ENCODE data around the gene ATXN2. TPM values are rescaled to one million over a fixed set of nuclear protein-coding genes. Genes with fewer than 3 reads are reported as not detected.
A peak's percentile ranks its signal among the peaks of the same experiment; 100 is the strongest.

The ATXN2 gene
- total RNA-seq, 1 experiment from 2014 or later = 56.3 TPM

- ATAC-seq (no peak), DNase-seq (ENCODE audit: low spot score) (no peak)
- H3K9me3 Mint-ChIP-seq = no peaks in the 10 kb centered on the region
- H3K27me3 Mint-ChIP-seq (ENCODE audit: low read depth) = no peaks in the 10 kb centered on the region
- ChIA-PET CTCF (interaction anchor here (0.5 to 6.0 kb wide), 50 partner anchors 9 to 666 kb away, joined by 3 to 116 read pairs (median 4); partner anchors contain the start of genes ACAD10, BRAP, PHETA1 and SH2B3), POLR2A (interaction anchor here (0.6 to 0.8 kb wide), 5 partner anchors 30 to 170 kb away, joined by 3 to 7 read pairs (median 5); no protein-coding TSS in a partner anchor)
- H3K27ac Mint-ChIP-seq = peak overlapping the region; percentile 67; the same call in 1 of the 2 replicates
- H3K4me1 Mint-ChIP-seq = peaks cover under 1% of the 10 kb centered on the region; the same call in 1 of the 2 replicates
- TF ChIP-seq GRHL2 (CRISPR knock-in tag; IDR thresholded peaks at IDR 0.05; ENCODE audit: insufficient replicate concordance, severe bottlenecking) = no peak
- TF ChIP-seq RORB (CRISPR knock-in tag; IDR thresholded peaks at IDR 0.05) = no peak
- no peak for TF ChIP-seq TEAD4 (CRISPR knock-in tag; IDR thresholded peaks at IDR 0.05)
- peak; percentile 75 for TF ChIP-seq CTCF (IDR thresholded peaks at IDR 0.05)
- TF ChIP-seq CREM (CRISPR knock-in tag; IDR thresholded peaks at IDR 0.05) = no peak
- no peak for TF ChIP-seq ATF6 (CRISPR knock-in tag; IDR thresholded peaks at IDR 0.05)
- TF ChIP-seq KAT7 (CRISPR knock-in tag; IDR thresholded peaks at IDR 0.05; ENCODE audit: borderline replicate concordance) = no peak
- no peak for TF ChIP-seq USF2 (CRISPR knock-in tag; IDR thresholded peaks at IDR 0.05)
- H3K4me3 Mint-ChIP-seq = no peak overlapping the region
- peaks cover 63% of the 10 kb centered on the region for H3K36me3 Mint-ChIP-seq
These were observed 147.4 kb downstream of the ATXN2 start for GRCh38 chr12:111451649-111452129.

GRCh38 chr12:111451232-111451631, 147.9 kb downstream of the ATXN2 start:
- ChIA-PET POLR2A (interaction anchor here (0.6 to 1.4 kb wide), 2 partner anchors 44 to 48 kb away, joined by 3 read pairs; no protein-coding TSS in a partner anchor), CTCF (interaction anchor here (0.5 to 6.0 kb wide), 36 partner anchors 8 to 361 kb away, joined by 3 to 116 read pairs (median 5); partner anchors contain the start of genes ACAD10, BRAP and PHETA1)
- DNase-seq (ENCODE audit: low spot score) (no peak), ATAC-seq (no peak)
- Mint-ChIP-seq H3K4me1 (peaks cover 5% of the 10 kb centered on the region), H3K9me3 (no peaks in the 10 kb centered on the region), H3K27ac (peak overlapping the region; percentile 92; the same call in 1 of the 2 replicates), H3K4me3 (no peak overlapping the region), H3K36me3 (peaks cover 67% of the 10 kb centered on the region), H3K27me3 (ENCODE audit: low read depth) (no peaks in the 10 kb centered on the region)
- TF ChIP-seq ZNF121 (CRISPR knock-in tag; IDR thresholded peaks at IDR 0.05) (no peak), USF2 (CRISPR knock-in tag; IDR thresholded peaks at IDR 0.05) (no peak), ARID4B (CRISPR knock-in tag; IDR thresholded peaks at IDR 0.05; ENCODE audit: borderline replicate concordance) (no peak), NR1H2 (CRISPR knock-in tag; IDR thresholded peaks at IDR 0.05) (no peak), ZBTB43 (CRISPR knock-in tag; IDR thresholded peaks at IDR 0.05) (no peak), SMAD3 (CRISPR knock-in tag; IDR thresholded peaks at IDR 0.05; ENCODE audit: borderline replicate concordance) (no peak), ZNF423 (CRISPR knock-in tag; IDR thresholded peaks at IDR 0.05) (no peak), MLX (CRISPR knock-in tag; IDR thresholded peaks at IDR 0.05) (no peak), OVOL2 (CRISPR knock-in tag; IDR thresholded peaks at IDR 0.05; ENCODE audit: borderline replicate concordance) (no peak), ZNF281 (CRISPR knock-in tag; IDR thresholded peaks at IDR 0.05) (no peak), IRF2 (CRISPR knock-in tag; IDR thresholded peaks at IDR 0.05; ENCODE audit: borderline replicate concordance, low read depth) (no peak), NFYB (CRISPR knock-in tag; conservative IDR thresholded peaks at IDR 0.05; ENCODE audit: low read depth) (no peak)

Measured in WTC11 (cell line).